Stimulated activated CD4-positive, alpha-beta T cell treated with anti-CD3 and anti-CD28 coated beads, Interleukin-1b, Interleukin-23, amount 100 ng/mL, for 48 hours (primary cell): ENCODE data around the gene ATXN7L2.

Experiments
- DNase-seq: peaks from one replicate; pipeline ENCODE4 v3.0.0-alpha.2; 2020

Gene ATXN7L2

GRCh38 chr1:109499661-109500536 is 16.2 kb downstream of the ATXN7L2 start:
- DNase-seq: peak; percentile 61

- DNase-seq: no peak
Observed at GRCh38 chr1:109500941-109501381, 17.3 kb downstream of the ATXN7L2 start.

DNA sequence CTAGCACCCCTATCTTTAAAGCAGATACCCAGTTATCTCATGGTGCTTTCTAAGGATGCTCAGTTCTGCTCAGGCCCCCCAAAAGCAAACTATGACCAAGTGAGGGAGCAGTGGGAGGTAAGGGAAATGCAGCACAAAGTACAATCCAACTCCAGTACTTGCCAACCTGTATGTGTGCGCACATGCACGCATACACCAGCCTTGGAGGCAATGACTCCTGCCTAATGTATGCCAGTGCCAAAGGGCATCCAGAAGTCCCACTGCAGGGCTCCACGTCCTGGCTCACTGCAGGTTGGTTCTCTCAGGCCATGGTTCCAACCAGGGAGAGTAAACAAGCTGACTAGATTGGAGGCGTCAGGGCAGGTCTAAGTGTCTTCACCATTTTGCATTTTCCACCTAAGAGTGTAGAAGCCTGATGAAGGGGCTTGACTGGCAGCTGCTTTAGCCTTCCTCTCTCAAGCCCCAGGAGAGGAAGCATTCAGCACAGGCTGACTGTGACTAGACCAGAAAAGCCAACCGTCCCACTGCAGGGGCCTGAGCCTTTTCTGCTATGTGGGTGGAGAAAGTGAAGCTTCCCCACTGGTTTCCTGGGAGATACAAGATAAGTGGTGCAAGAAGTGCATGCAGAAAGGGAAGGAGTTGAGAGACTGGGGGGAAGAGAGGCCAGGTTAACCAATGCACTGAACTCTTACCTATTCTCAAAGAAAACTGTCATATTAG is 18.1 kb downstream of the ATXN7L2 start:
- DNase-seq: no peak

GRCh38 chr1:109502364-109502851 is 18.7 kb downstream of the ATXN7L2 start:
- DNase-seq: no peak

GRCh38 chr1:109503935-109504334 is 20.2 kb downstream of the ATXN7L2 start:
- DNase-seq: no peak

DNA sequence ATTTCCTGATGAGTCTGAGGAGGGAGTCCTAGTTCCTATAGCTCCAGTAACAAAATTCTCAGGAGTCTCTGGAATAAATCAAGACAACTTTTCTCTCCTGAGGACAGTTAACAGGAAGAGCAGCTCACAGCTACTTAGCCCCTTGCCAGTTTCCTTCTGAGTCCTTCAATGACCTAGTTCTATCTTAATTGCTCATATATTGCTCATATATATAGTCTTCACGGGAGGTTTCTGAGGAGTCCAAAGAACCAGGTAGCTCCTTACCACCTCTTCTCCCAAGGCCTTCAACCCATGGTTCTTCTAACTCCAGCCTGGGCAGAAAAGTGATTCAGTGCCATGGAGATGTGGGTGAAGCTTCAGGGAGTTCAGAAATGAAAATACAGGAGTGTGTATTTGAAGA is 21.3 kb downstream of the ATXN7L2 start:
- DNase-seq: no peak

DNA sequence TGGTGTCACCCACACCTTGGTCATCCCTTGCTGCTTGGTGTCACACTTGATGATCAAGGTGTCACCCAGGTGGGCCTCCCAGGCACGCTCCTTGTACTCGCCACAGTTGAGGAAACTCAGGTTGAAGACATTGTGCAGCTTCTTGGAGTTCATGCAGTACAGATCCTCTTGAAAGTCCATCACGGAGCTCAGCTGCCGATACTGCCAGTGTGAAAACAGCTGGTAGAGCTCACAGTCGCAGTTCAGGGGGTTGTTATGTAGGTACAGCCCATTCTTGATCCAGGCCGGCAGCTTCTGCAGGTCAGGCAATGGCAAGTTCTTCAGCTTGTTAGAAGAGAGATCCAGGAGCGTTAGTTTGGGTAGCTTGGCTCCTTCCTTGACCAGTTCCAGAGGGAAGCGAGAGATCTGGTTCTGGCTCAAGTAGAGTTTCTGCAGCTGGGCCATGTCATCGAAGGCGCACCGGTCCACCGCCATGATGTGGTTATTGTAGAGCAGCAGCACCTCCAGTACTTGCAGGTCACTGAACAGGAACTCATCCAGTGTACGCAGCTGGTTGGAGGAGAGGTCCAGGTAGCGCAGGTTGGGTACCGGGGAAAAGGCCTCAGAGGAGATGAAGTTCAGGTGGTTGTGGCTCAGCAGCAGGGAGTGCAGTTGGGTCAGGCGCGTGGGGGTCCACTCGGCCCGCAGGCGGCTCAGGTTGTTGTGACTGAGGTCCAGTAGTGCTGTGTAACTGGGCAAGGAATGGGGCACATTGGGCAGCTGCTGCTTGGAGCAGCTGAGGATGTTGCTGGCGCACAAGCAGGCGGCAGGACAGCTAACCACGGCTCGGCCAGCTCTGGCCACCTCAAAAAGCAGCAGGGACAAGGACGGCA is 24.5 kb downstream of the ATXN7L2 start:
- no peak for DNase-seq

- no peak for DNase-seq
Observed at GRCh38 chr1:109508873-109509175, 25.1 kb downstream of the ATXN7L2 start.

DNA sequence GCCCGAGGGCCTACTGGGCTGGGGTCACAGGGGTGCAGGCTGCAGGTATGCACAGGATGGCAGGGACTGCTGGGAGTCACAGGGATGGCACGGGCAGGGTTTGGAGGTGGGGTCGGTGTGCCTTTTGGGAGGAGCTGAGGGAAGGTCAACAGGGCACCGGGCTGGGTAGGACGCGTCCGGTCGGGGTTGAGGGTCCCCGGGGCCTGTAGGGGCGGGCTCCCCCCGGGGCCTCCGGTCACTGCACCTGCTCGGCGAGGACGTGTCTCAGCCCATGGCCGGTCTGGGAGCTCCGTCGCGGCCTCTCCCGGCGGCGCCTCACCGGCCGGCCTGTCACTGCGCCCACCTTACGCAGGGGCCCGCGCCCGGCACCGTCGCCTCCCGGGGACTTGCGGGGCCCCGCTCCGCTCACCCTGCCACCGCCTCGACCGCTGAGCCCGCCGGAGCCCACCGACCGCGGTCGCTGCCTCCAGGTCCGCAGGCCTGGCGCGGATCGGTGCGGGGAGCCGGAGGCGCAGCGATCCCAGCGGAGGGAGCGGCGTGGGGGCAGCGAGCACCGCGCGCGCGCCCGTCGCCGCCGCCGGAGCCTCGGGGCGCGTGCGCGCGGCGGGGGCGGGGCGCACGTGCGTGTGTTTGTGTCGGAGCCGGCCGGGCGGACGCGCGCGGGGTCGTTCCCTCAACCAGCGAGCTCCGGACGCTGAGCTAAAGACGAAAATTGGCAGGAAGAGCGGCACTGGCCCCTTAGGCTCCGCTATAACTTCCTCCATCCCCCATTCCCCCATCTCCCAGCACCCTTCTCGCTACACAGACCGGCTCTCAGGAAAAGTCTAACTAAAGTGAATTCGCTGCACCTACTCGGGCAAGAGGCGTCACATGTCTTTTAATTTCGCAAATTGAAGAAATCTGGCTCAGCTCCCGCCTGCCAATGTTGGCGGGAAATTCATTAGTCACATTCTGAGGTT is 25.8 kb downstream of the ATXN7L2 start, which contains the start of gene AMIGO1:
TSS of gene AMIGO1 (minus strand) at position 552 of the 959 bp plus-strand sequence. CDS start 815 bp downstream, outside the sequence.
- DNase-seq: peak; percentile 44

DNA sequence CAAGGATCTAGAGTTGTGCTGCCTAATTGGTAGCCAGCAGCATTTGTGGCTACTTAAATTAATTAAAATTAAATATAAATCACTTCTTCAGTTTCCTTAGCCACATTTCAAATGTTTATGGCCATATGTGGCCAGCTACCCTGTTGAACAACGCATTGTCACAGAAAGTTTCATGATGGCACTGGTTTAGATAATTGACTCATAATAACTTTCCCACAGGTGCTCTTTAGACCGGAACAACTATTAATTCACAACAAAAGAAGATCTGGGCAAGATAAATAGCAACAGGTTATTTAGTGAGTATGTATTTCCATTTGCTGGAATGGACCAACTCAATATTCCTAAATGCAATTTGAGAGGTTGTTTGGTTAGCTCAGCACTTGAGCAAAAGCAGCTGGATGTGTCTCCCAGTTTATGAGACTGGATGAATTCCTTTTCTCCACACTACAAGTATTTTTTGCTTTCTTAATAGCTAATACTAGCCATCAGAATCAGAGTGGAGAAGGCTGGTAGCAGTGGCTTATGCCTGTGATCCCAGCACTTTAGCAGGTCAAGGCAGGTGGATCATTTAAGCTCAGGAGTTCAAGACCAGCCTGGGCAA is 29.5 kb downstream of the ATXN7L2 start:
- DNase-seq: no peak

DNA sequence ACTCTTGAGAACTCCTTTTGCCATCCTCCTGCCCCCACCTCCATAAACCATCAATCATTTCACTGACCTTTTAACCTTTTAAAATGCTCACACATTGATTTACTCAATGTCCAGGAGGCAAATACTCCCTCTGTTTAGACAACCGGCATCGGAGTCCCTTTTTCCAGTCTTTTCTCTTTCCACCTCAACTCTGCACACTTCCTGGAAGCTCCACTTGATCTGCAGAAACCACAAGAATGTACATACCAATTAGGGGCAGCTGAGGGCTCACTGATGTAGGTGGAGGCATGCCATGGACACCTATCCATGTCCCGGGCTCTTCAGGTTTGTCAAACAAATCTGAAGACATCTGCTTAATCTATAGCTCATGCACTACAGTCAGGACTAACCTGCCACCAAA is 31.1 kb downstream of the ATXN7L2 start:
- no peak for DNase-seq

DNA sequence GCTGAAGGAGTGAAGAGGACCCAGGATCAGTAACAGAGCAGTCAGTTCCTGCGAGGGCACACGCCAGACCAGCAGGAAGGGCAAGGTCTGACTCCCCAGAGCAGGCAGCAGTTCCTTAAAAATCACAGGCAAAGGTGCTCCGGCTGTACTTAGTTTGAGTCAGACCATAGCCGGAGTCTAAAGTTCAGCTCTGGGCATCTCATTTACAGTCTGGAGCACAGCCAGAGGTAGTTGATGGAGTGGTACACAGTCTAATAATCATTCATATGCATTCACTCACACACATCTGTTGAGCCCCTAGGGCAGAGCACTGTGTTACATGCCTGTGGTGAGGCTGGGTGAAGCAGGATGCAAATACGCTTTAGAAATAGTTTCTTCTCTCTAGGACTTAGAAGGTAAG is 33.2 kb downstream of the ATXN7L2 start:
- DNase-seq: no peak

- DNase-seq: no peak
Observed at GRCh38 chr1:109517337-109517736, 33.6 kb downstream of the ATXN7L2 start.

DNA sequence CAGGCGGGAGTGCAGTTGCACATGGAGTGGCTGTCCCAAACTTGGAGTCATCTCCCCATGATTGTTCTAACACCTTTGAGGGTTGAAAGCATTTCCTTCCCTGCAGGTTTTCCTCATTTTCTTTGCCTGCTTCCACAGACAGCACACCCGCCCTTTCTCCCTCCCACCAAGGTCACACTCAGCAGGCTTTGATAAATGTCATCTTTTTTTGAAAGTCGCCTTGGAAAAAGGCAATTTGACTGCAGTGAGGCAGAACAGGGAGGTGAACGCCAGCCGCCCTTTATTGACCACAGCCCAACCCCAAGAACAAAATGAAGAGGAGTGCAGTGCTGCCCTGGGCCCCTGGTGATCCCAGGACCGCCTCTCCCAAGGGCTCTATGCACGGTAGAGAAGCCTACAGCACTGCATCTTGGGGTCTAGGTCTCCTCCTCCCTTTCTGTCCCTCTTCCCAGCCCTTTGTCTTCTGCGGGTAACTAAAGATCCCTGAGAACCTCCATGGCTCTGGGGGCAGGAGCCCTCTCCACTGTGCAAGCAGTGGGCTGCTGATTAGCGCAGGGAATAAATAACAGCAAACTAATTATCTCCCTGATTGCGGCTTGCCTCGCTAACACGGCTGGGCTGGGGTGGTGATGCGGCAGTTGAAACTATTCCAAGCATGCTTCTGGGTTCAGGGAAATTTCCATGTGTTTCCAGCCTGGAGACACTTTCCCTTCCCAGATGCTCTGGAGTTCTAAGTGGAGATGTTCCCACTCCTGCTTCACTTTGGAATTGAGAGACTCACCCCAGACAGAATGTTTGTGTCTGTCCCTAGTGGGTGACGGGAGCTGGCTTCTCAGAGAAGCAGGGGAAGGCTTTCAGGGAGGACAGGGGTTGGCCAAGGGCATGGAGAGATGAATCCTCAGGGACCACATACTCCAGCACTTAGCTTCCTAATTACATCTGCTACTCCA is 37.6 kb downstream of the ATXN7L2 start:
- no peak for DNase-seq

- DNase-seq: no peak
Observed at GRCh38 chr1:109522026-109522425, 38.3 kb downstream of the ATXN7L2 start.

GRCh38 chr1:109523706-109524105 is 40.0 kb downstream of the ATXN7L2 start:
- no peak for DNase-seq

GRCh38 chr1:109527098-109527811 is 43.5 kb downstream of the ATXN7L2 start:
- DNase-seq: no peak

GRCh38 chr1:109527846-109528695 is 44.4 kb downstream of the ATXN7L2 start:
- no peak for DNase-seq
